Loucy (cell line): Measurements from ENCODE around the gene GTF3C1.

Experiments used
- CTCF ChIP-seq: fragments of 200-600 bp; sonication (generic); conservative IDR thresholded peaks from 2 replicates; pipeline ENCODE4 v1.5.1; 2014; ENCODE audit warnings: mild to moderate bottlenecking, antibody characterized with exemption, low read length
- EZH2phosphoT487 ChIP-seq: fragments of 200-600 bp; IDR thresholded peaks from 2 replicates; pipeline ENCODE4 v1.6.1; 2018; ENCODE audit warnings: antibody characterized with exemption, mild to moderate bottlenecking, moderate library complexity, borderline replicate concordance

GRCh38 chr16:27421961-27422740, 127.6 kb downstream of the GTF3C1 start:
- TF ChIP-seq CTCF (no peak), EZH2phosphoT487 (no peak)
